ENCODE results near the gene SMIM26. TPM values are rescaled to one million over a fixed set of nuclear protein-coding genes. Genes with fewer than 3 reads are reported as not detected.

SMIM26 gene
- total RNA-seq, 1 experiment from 2014 or later, result 54.6 TPM

- H3K4me1 ChIP-seq (ENCODE audit: control insufficient read depth, insufficient read depth, low read length), result no peaks in the 10 kb centered on the region
- intact Hi-C loops (cut with micrococcal nuclease; ENCODE audit: unreplicated experiment) (no loop called here), in situ Hi-C loops (cut with HindIII; ENCODE audit: low pct_unique_long_range_greater_than_20kb, low sequenced_read_pairs) (no loop called here)
- no peak for ATAC-seq
- no peaks in the 10 kb centered on the region for H3K27me3 ChIP-seq (ENCODE audit: control insufficient read depth, insufficient read depth, low read length)
- no TSS peak for BruUV-seq (replicated peaks)
- H3K9me3 ChIP-seq (ENCODE audit: control insufficient read depth, insufficient read depth, low read depth, low read length), result no peaks in the 10 kb centered on the region
- H3K36me3 ChIP-seq (ENCODE audit: control insufficient read depth, insufficient read depth, low read length), result no peaks in the 10 kb centered on the region
- no peak overlapping the region for H3K4me3 ChIP-seq (ENCODE audit: low read depth in 2 of 2, low read length in 2 of 2)
- ChIA-PET POLR2A (no interaction called here), CTCF (no interaction called here)
- TF ChIP-seq TCF7L2 (IDR thresholded peaks at IDR 0.05; ENCODE audit: low read depth, low read length) (no peak), POLR2AphosphoS5 (IDR thresholded peaks at IDR 0.05; ENCODE audit: low read depth, low read length) (no peak), REST (IDR thresholded peaks at IDR 0.05; ENCODE audit: insufficient read depth in 1 of 2, low read depth in 2 of 2, low read length in 1 of 2) (no peak), CTCF (IDR thresholded peaks at IDR 0.05) (no peak), SIN3A (IDR thresholded peaks at IDR 0.05; ENCODE audit: borderline replicate concordance, insufficient read depth, low read depth, low read length) (no peak)
- H3K27ac ChIP-seq (ENCODE audit: low read length), result no peak overlapping the region
- DNase-seq (ENCODE audit: low read depth, low spot score), result no peak
These were observed 47.9 kb downstream of the SMIM26 start for GRCh38 chr20:18615020-18615650.

Other genes with a start within 250 kb of the SMIM26 start
- gene DZANK1, start 100.4 kb upstream of the SMIM26 start, total RNA-seq (2021; ENCODE audit: unreplicated experiment), result 3.0 TPM
- gene POLR3F, start 100.0 kb upstream of the SMIM26 start, total RNA-seq (2021; ENCODE audit: unreplicated experiment), result 11.1 TPM
- 11.1 TPM for gene RBBP9, start 70.2 kb upstream of the SMIM26 start, total RNA-seq (2021; ENCODE audit: unreplicated experiment)
- gene SEC23B, start 59.5 kb upstream of the SMIM26 start, total RNA-seq (2021; ENCODE audit: unreplicated experiment), result 61.3 TPM
- 23.6 TPM for gene DTD1, start 20.6 kb downstream of the SMIM26 start, total RNA-seq (2021; ENCODE audit: unreplicated experiment)
- gene SCP2D1, start 246.4 kb downstream of the SMIM26 start, total RNA-seq (2021; ENCODE audit: unreplicated experiment), result not detected

Measured in Panc1 (cell line).